ENCODE data around the gene JDP2.

Gene JDP2

DNA sequence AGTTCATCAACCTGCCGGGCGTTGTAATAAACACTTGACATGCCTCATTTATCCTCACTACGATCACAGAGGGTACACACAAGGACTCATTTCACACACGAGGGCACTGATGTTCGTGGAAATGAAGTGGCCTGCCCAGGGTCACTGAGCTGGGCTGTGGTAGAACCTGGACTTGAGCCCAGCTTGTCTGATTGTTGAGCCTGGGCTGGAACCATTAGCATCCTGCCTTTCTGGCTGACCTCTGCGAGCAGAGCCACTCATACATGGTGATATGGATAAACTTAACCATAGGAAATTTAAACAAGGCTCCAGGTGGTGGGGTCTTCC, 16.6 kb upstream of the JDP2 start:
- DNase-seq, result no peak

DNA sequence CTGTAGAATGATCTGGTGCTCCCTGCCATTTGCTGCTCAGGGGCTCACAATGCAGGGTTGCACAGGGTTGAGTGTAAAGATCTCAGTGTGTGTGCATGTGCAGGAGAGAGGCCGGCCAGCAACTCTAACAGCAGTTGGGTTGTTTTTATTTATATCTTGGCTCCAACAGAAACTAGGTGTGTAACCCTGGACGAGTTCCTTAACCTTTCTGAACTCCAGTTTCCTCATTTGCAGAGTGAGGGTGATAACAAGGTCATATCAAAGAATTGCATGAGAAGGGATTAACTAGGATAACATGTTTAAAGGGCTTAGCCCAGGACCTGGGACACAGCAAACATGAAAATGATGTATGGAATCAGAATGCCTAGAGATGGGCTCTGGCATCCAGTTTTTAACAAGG, 14.8 kb upstream of the JDP2 start:
- DNase-seq, result no peak

DNA sequence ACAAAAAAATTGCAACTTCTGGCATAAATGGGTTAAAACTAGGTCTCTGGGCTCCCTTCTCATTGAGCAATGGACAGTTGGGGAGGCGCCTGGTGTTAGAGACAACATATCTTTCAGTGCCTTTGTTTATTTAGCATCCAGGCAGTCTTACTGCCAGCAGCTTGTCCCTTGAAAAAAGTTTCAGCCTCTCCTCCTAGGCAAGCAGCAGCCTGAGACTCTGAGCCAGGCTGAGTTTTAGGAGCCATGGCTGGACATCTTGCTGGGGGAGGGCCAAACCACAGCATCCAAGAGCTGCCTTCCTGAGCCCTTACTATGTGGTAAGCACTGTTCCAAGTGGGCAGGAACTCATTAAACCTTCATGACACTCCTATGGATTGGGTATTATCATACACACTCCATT, 10.1 kb upstream of the JDP2 start:
- no peak for DNase-seq

DNA sequence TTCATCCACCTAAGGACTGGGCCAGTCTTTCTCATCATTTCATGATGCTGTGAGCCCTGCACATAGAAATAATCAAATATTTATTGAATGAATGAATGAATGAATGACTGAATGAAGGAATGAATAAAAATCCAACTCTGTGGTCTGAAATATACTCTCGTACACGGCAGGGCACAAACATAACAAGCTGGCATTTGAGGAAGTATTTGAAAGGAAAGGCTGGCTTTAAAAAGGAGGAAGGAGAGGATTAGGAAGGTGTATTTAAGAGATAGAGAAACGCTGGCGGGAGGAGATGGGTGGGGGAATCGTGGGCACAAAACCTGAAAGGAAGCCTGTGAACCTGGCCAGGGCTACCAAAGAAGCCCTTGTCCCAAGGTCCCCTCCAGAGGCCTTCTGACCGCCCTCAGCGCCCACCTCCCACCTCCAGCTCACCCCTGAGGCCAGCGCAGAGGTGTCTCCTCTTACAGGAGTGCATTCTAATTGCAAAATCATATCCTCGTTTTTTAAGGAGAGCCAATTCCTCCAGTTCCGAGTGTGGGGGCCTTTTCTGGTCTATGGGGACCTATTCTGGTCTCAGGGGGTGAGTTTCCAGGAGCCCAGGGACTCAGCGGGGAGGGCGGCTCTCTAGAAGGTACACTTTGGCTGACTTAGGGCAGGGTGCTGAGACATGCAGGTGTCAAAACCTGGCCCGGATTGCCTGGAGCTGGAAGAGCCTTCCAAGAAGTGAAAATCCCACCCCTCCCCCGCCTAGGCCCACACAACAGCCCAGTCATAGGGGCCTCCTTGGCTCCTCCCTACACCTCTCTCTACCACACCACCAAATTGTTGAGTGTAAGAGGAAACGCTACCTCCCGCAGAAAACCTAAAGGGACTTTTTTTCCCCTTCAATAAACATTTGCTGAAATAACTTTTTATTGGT, 8.7 kb upstream of the JDP2 start:
- peak in 1 of 5 donors; percentile 60 for DNase-seq

DNA sequence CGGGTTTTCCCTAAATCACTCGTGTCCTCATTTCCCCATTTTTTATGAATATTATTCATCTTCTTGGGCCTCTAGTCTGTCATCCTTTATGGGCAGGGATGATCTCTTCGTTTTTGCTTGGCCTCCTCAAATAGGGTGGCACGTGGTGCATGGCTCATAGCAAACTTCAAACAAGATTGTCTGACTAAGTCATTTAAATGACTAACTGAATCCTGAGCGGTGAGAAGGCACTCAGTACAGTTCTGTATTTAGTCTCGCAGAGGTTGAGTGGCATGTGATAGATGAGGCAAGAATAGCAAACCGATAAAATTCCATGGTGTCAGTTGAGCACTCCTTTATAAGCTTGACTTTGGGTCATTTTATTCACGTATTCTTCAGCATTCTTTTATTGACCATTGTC, 5.7 kb upstream of the JDP2 start:
- DNase-seq, result no peak

DNA sequence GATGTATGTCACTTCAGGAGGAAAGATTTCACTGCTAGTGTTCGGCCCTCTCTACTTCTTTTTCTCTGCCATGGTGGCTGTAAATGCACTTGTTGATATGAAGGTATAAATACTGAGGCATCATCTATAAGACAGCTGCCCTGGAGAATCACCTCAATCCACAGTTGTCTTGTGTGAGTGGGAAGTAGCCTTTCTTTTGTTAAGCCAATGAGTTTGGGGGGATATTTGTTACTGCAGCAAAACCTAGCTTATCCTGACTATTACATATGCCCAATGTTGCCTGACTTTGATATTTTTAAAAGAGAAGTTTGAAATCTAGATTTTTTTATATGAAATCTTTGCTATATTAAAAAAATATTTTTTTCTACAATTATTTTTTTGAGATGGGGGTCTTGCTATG, 3.3 kb upstream of the JDP2 start:
- no peak for DNase-seq

DNA sequence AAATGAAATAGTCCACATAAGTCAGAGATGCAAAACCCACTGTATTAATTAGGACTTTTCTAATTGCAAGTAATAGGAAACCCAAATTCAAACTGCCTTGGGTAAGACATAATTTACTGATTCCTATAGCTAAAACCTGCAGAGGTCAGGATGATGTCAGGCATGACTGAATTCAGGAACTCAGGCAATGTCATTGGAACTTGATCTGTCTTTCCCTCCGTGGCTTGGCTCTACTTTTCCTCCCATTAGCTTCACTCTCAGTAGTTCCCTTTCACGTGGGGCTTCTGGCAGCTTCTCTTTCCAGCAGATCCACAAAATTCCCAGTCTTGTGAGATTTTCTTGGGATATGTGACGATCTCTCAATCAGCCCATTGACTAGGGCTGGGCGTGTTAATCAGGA, 2.4 kb upstream of the JDP2 start:
- no peak for DNase-seq

DNA sequence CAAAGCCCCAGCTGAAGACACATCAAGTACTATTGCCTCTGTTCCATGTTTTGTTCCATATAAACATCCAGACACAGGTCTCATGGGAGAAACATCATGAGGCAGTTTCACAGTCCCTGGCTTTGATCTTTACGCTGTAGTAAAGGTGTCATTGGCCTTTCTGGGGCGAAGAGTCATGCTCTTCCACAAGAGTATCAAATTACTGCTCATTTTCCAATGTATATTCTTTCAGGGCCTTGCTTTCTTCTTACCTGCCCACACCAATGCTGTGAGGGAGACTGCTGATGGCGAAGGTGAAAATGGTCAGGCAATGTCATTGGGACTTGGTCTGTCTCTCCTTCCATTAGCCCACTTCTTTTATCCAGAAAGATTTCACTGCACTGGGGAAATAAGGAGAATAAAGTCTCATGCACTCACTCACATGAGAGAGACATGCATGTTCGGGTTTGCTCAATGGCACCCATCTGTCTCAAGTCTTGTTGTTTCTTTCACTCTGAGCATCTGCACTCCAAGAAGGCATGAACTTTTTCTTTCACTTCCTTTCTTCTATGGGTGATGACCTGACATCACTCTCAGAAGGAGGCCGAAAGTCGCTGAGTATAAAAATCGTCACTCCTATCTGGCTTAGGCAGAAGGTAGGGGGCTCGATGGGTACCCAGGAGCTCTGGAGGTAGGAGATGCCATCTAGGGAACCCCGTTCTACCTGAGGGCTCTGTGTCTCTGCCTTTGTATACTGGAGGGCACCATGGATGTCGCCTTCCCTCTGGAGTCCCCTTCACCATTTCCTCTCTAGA, 1.3 kb upstream of the JDP2 start:
- peak in 1 of 5 donors; percentile 34 for DNase-seq

DNA sequence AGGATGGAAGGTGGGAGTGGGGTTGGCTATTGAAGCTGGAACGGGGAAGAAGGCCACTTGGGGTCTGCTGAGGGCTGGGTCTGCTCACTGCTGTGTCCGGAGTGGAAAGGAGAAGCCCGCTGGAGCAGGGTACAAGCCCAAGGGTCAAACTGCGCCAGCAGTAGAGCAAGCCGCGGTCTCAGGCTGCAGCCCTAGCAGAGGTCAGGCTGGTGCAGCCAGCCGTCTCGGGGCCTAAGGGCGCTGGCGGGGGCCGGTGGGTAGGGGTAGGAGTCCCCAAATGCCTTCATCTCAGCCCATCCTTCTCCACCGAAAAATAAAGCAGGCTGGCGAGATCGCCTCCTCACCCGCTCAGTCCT, 718 bp upstream of the JDP2 start:
- DNase-seq, result no peak

DNA sequence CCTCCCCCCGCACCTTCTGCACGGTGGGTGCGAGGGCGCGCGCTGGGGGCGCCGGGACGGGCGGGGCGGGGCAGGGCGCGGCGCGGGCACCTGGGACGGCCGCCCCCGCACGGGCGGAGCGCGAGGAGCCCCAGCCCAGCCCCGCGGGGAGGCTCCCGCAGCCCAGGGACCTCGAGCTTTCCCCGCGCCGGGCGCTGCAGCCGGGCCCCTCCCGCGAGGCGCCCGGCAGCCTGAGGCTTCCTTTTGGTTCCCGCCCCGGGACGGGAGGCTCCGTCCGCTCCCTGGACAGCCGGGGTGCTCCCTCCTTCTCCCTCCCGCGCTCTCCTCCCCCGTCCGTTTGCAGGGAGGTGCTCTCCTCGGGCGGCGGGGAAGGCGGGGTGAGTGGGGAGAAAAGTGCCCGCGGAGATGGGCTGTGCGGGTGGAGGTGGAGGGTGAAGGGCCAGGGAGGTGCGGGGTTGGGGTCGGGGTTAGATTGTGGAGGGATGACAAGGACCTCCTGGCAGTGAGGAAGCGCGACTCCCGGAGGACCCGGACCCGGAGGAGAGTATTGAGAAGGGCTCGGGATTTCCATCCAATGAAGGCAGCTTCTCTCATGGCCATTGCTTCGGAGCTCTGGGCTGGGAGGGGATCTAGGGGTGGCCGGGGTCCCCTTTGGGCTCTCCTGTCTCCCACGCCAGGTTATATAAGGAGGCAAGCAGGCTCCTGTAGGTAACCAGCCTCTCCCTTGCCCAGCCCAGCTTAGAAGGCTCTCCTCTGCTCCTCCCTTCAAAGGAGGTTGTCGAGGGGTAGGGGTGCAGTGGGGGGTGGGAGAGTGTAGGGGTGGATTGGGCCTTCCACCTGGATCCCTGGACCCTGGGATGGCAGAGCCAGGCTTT, 645 bp downstream of the JDP2 start:
- peak in 2 of 5 donors; percentile 4 to 10 for DNase-seq

DNA sequence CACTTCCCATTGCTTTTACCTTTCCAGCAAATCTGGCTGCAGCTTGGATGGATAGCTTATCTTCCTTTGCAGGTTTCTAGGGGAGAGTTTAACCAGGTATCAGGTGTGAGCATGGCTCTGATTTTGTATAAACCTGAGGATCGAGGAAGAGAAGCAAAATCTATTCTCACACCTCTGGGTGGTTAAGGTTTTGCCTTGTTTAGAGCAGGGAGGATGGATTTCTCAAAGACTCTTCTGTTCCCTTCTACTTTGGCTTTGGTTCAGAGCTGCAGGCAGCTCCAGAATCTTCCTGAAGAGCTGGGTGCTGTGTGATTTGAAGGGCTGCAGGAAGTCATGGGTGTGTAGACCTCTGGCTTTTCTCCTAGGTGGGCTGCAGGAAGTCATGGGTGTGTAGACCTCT, 1.7 kb downstream of the JDP2 start:
- DNase-seq, result no peak

DNA sequence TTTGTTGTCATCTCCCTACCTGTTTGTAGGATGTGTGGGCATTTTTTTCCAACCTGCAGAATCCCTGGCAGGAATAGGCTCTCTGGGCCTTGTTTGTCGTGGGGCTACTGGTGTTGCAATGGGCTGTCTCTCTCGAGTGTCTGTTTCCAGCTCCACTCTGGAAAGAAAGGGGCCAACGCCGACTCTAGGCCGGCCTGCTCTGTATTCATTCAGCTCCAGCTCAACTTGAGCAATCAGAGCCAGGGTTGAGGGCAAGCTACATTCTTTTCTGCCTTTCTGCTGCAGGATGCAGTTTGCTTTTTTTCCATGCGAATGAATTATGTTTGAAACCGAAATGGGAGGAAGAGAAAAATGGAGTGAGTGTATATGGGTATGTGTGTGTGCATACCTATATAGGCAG, 2.3 kb downstream of the JDP2 start:
- no peak for DNase-seq

DNA sequence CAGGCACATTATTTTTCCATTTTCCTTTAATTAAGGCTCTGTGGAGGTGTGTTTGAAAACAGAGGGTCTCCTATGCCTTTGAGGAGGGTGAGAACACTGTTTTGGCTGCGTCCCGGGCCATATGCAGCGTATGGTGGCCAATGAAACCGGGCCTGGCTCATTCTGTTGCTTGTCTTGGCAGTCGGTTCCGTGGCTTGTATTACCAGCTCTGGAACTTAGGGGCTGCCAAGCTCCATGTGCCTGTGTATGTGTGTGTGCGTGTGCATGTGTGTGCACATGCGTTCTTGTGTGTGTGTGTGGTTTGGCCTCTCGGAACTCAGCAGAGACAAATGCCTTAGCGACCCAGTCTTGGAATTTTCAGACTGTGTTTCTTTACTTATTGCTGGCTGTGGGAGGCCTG, 2.7 kb downstream of the JDP2 start:
- no peak for DNase-seq

DNA sequence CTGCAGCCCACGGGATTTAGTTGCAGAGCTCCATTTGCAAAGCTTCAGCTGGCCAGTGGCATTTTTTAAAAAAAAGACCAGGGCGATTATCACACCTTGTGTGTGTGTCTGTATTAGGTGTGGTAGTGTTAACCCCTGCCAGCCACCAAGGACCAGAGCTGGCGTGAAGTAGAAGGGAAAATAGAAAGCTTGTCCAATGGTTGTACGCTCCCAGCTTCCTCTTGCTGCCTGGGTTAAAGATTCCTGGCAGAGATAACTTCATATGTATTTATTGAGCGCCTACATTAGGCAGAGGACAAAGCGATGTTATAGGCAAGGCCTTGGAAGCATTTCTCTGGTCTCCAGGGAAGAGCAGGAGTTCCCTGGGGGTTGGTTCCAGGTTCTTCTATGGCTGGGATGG, 3.2 kb downstream of the JDP2 start:
- no peak for DNase-seq

DNA sequence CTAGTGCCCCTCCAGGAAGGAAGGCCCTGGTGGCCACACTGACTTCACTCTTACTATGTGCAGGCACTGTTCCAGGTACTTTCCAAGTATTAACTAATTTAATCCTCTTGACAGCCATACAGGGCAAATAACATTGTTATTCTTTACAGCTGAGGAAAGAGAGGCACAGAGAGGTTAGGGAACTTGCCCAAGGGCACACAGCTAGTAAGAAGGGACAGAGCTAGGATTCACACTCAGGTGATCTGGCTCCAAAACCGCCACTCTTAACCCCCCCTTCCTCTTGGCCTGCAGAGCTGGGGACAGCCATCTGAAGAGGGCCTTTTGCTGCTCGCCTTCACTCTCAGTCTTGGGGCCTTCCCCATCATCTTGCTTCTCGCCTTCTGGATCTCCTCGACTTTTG, 4.0 kb downstream of the JDP2 start:
- no peak for DNase-seq

DNA sequence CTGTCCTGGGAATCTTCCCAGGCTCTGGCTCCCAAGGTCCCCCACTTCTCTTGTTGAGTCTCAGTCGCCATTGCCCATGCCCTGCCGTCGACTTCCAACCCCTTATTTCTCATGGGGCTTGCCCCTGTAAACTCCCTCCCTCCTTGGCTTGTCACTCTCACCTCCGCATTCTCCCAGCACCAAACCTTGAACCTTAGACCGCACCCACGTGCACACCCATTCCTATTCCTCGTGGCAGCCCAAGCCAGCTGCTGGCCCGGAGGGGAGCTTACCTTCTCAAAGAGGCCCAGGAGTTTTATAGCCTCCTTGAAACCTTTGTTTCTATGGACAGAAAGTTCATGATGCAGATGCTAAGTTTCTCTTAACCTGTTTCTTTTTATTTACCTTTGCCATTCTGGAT, 4.6 kb downstream of the JDP2 start:
- DNase-seq, result no peak

DNA sequence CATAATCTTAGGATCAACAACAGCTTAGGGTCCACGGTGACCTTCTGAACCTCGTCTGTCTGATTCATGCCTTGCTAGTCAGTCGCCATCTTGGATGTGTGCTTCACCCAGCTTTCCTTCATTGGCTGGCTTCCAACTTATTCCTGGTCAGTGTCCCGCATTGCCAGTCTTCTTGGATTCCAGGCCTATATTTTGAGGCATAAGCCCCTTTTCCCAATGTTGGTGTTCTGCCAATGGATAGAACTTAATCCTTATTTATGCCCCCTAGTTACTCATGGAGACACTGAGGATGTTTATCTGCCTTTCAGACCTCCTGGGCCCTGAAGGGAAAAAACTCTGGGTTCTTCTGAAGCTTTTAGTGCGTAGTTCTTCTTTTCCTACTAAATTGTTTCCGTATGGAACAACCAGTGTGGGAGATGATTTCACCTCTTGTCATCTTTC, 5.8 kb downstream of the JDP2 start:
- no peak for DNase-seq

DNA sequence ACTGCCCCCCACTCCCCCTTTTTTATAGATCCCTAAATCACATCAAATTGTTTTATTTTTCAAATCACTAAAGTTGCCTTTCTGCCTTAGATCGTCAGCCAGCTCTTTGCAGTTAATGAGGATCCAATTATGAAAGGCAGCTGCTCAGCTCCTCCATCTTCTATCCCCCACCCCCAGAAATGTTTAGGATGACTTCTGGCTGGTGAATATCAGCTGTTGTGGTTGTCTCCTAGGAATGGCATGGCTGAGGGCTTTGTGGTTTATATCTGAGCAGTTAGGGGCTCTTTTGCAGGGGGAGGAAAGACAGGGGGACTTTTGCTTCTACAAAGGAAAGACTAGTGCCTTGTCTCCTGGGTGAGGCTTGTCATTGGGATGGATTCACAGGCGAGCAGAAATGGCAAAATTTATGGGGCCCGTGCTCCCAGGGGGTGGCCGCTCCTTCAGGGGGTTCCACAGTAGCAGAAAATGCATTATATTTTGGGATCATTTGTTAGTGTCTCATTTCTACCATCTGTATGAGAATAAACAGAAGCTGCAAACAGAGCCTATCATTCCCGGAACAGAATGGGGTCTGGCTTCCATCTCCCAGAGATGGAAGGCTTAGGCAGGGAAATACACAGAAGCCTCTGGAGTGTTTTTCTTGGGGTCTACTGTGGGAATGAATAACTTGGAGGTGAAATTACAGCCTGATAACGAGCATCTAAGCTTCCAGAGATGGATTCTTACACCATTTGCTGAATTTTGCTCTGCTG, 6.5 kb downstream of the JDP2 start:
- DNase-seq, result no peak

DNA sequence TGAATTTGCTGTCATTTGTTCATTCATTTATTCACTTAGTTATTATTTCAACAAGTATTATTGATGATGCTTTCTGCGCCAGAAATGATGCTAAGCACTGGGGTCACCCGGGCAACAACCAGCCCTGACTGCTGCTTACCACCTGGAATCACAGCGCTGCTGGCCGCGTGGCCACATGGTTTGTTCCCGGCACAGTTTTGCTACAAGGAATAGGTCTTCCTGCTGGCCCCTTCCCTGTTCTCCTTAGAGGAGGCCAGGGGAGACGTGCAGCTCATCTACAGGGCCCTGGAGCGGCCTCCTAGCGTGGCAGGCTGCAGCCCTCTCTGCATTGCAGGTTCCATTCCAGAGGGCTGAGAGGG, 7.0 kb downstream of the JDP2 start:
- no peak for DNase-seq

DNA sequence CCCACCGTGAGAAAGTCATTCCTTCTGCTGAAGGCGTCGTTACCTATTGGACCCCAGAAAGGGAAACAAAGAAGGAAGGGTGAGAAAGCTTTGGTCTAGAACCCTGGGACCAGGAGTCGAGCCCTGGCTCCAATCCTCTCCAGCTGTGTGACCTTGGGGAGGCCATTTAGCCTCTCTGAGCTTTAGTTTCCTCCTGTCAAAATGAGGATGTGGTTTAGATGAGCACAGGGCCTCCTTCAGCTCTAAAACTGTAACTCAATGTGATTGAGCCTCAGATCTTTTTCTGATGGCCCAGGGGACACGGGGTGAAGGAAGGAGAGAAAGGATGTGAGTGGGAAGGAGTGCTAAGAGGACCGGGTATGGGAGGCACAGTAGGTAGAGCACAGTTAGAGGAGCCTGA, 7.7 kb downstream of the JDP2 start:
- no peak for DNase-seq

DNA sequence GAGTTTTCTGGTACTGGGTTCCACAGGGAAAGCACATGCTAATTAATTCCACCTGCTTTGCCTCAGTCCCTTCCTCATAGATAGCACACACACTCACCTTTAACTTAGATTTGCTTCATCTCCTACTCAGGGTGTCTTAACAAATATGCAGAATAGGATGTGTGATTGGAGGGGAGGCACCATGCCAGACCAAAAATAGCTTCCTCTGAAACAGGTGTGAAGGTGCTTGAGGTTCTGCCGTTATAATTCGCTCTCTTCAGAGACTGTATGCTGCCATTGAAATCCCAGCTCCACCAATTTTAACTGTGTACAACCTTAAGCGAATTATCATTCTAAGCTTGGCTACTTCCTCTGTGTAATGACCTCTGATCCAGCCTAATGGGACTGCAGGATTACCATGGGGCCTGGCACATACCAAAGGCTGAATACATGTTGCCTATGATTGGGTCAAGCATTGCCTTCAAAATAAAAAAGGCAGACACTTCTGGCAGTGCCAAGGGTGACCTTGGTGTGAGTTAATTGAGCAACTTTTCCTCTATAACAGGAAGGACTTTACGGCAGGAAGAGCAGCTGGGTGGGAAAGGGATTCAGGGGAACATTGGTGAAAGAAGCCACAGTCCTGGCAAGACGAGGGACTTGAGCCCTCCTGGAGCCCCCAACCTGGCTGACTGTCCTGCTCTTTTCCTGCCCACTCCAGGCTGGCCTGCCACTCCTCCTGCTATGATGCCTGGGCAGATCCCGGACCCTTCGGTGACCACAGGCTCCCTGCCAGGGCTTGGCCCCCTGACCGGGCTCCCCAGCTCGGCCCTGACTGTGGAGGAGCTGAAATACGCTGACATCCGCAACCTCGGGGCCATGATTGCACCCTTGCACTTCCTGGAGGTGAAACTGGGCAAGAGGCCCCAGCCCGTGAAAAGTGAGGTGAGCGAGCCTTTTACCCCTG, 9.7 kb downstream of the JDP2 start:
- no peak for DNase-seq

Data from T-helper 1 cell (primary cell).